ENCODE data around the gene CRKL. TPM values are rescaled to one million over a fixed set of nuclear protein-coding genes. Genes with fewer than 3 reads are reported as not detected.

CRKL gene
- total RNA-seq, 1 experiment from 2014 or later = 106 TPM

DNA sequence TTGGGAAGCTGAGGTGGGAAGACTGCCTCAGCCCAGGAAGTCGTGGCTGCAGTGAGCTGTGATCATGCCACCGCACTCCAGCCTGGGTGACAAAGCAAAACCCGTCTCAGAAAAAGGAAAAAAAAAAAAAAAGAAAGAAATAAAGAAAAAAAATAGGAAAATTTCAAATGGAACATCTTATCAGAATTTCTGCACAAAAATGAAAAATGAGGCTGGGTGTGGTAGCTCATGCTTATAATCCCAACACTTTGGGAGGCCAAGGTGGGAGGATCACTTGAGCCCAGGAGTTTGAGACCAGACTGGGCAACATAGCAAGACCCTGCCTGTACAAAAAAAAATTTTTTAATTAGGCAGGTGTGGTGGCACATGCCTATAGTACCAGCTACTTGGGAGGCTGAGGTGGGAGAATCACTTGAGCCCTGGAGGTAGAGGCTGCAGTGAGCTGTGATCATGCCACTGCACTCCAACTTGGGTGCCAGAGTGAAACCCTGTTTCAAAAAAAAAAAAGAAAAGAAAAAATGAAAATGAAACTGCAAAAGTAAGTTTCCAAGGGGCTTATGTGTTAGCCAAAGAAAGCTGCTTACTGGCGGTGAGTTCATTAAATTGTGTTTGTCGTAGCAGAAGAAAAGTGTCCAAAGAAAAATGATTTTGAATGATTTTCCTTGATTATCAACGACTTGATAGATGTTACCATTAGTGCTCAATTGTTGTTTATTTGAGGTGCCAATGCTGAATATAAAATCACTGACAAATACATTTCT lies 7.5 kb upstream of the CRKL start:
- no peak for DNase-seq
- no peak overlapping the region for H3K23ac ChIP-seq (ENCODE audit: insufficient read length, low read depth, low read length)
- no CpG with 5 or more reads among the region's 6 CpGs for WGBS (ENCODE audit: extremely low coverage, insufficient read length, low lambda C conversion rate)
- no peaks in the 10 kb centered on the region for H3K27me3 ChIP-seq (ENCODE audit: insufficient read depth, low read length)
- H3K23me2 ChIP-seq (ENCODE audit: insufficient read length, low read depth, low read length, poor library complexity, severe bottlenecking) = no peaks in the 10 kb centered on the region
- TF ChIP-seq, protein P1, sequence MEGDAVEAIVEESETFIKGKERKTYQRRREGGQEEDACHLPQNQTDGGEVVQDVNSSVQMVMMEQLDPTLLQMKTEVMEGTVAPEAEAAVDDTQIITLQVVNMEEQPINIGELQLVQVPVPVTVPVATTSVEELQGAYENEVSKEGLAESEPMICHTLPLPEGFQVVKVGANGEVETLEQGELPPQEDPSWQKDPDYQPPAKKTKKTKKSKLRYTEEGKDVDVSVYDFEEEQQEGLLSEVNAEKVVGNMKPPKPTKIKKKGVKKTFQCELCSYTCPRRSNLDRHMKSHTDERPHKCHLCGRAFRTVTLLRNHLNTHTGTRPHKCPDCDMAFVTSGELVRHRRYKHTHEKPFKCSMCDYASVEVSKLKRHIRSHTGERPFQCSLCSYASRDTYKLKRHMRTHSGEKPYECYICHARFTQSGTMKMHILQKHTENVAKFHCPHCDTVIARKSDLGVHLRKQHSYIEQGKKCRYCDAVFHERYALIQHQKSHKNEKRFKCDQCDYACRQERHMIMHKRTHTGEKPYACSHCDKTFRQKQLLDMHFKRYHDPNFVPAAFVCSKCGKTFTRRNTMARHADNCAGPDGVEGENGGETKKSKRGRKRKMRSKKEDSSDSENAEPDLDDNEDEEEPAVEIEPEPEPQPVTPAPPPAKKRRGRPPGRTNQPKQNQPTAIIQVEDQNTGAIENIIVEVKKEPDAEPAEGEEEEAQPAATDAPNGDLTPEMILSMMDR (conservative IDR thresholded peaks at IDR 0.05) = no peak
- Mint-ChIP-seq H3K9me3 (no peaks in the 10 kb centered on the region), H3K27ac (no peak overlapping the region), H3K4me1 (no peaks in the 10 kb centered on the region), H3K27me3 (ENCODE audit: low read depth) (peaks cover under 1% of the 10 kb centered on the region; the same call in 1 of the 2 replicates), H3K36me3 (ENCODE audit: insufficient read depth in 1 of 3, low read depth in 3 of 3) (no peaks in the 10 kb centered on the region), H3K4me3 (no peak overlapping the region)
- no peak overlapping the region for H3K9ac ChIP-seq (ENCODE audit: extremely low read depth, insufficient read length, low read length)
- no peak overlapping the region for H2AFZ ChIP-seq (ENCODE audit: low read length)
- H3K79me2 ChIP-seq (ENCODE audit: insufficient read depth, low read length) = no peaks in the 10 kb centered on the region
- no peak overlapping the region for H2BK20ac ChIP-seq (ENCODE audit: low read depth, low read length, poor library complexity, severe bottlenecking)
- no peak overlapping the region for H4K91ac ChIP-seq (ENCODE audit: insufficient read length, low read depth, low read length)
- H3K79me1 ChIP-seq (ENCODE audit: insufficient read depth, low read depth, low read length, poor library complexity, severe bottlenecking) = no peaks in the 10 kb centered on the region
- H4K8ac ChIP-seq (replicated peaks; ENCODE audit: insufficient read length, low read depth, low read length) = no peak overlapping the region
- H3K18ac ChIP-seq (ENCODE audit: insufficient read length, low read depth, low read length) = no peak overlapping the region
- no peak overlapping the region for H3K14ac ChIP-seq (ENCODE audit: insufficient read depth, low read length)
- no peak overlapping the region for H2BK5ac ChIP-seq (ENCODE audit: insufficient read length, low read length)
- H3K56ac ChIP-seq (ENCODE audit: insufficient read length, low read depth, low read length) = no peak overlapping the region
- no peak overlapping the region for H2BK15ac ChIP-seq (ENCODE audit: low read depth, low read length)
- H3K4me1 ChIP-seq (ENCODE audit: insufficient read depth, low read length) = no peaks in the 10 kb centered on the region
- H3K4ac ChIP-seq (ENCODE audit: low read depth, low read length) = no peak overlapping the region
- H4K20me1 ChIP-seq (ENCODE audit: control insufficient read depth, insufficient read depth, insufficient read length) = no peaks in the 10 kb centered on the region
- no peak overlapping the region for H3K4me2 ChIP-seq (ENCODE audit: insufficient read depth, insufficient read length, low read length)
- no peak overlapping the region for H2AK5ac ChIP-seq (ENCODE audit: insufficient read length, low read length)
- H2BK12ac ChIP-seq (ENCODE audit: insufficient read length, low read depth, low read length) = no peak overlapping the region
- no peak overlapping the region for H2BK120ac ChIP-seq (ENCODE audit: low read depth, low read length, poor library complexity, severe bottlenecking)
- H3K27ac ChIP-seq (ENCODE audit: insufficient read length, low read depth, low read length) = no peak overlapping the region
- H4K5ac ChIP-seq (ENCODE audit: insufficient read length, low read depth, low read length) = no peak overlapping the region
- H3T11ph ChIP-seq (ENCODE audit: low read length) = no peak overlapping the region
- H3K9me3 ChIP-seq (ENCODE audit: control insufficient read depth, low read depth, low read length) = no peaks in the 10 kb centered on the region
